GM18909 (cell line): ENCODE results near the gene IRF1.
A peak's percentile ranks its signal among the peaks of the same experiment; 100 is the strongest.
"Not testable (repeated sequence)": the region's sequence is repeated elsewhere in the genome, so short reads cannot be mapped to it uniquely, and the experiment has no call there.

Experiments
- ATAC-seq: cut with Tn5 transposase; IDR thresholded peaks from one replicate; pipeline ENCODE4 v1.9.1; 2021; ENCODE audit warnings: mild to moderate bottlenecking; ENCODE audit not compliant: unreplicated experiment, poor library complexity

IRF1 gene

GRCh38 chr5:132487841-132488555 is 2.6 kb downstream of the IRF1 start:
- ATAC-seq, result no peak

GRCh38 chr5:132487095-132487428 is 3.5 kb downstream of the IRF1 start:
- ATAC-seq, result no peak

DNA sequence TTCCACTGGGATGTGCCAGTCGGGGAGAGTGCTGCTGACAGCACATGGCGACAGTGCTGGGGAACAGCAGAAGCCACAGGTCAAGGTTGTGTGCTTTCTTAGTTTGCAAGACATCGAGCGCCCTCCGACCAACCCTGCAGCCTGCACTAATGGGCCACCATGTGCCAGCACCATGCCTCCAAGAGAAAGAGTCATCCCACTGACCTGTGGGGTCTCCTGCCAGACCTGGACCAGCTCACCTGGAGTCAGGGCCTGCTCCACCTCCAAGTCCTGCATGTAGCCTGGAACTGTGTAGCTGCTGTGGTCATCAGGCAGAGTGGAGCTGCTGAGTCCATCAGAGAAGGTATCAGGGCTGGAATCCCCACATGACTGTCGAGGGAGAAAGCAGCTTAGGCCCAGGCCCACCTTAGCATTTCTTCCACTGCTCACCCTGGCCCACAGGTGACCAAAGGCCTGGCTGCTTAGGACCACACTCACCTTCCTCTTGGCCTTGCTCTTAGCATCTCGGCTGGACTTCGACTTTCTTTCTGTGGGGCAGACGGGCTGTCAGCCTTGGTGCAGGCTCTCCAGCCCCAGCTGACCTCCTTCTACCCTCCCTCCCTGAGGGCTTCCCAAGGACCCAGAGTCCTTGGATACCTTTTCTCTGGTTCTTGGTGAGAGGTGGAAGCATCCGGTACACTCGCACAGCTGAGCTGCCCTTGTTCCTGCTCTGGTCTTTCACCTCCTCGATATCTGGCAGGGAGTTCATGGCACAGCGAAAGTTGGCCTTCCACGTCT is 4.1 kb downstream of the IRF1 start:
- ATAC-seq, result no peak

GRCh38 chr5:132485641-132486317 is 4.8 kb downstream of the IRF1 start:
- ATAC-seq, result no peak

DNA sequence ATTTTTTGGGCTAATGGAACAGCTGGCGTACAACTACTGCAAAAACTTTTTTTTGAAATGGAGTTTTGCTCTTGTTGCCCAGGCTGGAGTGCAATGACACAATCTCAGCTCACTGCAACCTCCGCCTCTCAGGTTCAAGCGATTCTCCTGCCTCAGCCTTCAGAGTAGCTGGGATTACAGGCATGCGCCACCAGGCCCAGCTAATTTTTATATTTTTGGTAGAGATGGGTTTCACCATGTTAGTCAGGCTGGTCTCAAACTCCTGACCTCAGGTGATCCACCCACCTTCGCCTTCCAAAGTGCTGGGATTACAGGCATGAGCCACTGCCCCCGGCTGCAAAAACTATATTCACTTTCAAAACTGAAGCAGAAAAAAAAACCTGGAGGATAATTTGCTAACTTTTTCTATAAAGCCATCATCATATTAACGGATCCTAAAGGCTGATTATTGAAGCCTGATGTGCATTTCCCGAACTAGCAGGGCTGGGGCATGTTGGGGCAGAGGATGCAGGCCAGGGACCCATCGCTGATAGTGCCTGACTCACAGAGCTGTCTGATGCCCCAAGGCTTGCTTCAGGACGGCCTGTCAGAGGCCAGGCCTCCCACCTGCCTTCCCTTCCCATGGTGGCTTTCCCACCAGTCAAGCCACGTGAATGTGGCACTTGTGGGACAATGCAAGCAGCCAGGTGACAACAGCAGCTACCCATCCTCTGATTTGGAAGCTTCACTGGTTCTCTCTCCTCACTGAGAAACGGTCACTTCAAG is 5.5 kb downstream of the IRF1 start:
- not testable (repeated sequence) for ATAC-seq

DNA sequence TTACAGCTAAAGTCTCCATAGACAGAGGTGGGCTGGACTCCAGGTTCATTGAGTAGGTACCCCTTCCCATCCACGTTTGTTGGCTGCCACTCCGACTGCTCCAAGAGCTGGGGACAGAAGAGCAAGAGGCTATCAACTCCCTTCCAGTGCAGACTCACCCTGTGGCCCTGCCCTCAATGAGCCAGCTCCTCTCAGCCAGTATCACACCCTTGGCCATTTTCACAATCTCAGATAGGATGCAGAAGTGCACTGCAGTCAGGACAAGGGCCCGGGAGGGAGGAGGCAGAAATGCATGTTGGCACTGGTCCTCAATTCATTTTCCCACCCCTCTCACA is 6.2 kb downstream of the IRF1 start:
- no peak for ATAC-seq

GRCh38 chr5:132483661-132484390 is 6.7 kb downstream of the IRF1 start:
- ATAC-seq, result no peak

DNA sequence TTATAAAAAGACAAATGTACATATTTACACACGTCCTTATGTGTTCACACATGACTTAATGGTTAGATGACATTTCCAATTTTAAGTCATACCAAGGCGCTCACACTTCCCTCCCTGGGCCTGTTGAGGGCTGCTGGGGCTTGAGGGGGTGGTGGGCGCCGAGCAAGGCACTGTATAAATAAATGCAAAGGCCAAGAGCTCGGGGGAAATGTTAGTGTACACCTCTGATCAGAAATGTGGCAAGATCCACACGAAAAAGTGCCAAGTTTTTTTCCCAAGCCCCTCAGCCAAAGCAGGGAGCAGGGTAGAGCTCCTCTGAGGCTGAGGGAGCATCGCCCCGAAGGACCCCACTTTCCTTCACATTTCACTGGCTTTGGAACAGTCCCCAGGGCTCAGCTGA is 7.5 kb downstream of the IRF1 start:
- no peak for ATAC-seq

DNA sequence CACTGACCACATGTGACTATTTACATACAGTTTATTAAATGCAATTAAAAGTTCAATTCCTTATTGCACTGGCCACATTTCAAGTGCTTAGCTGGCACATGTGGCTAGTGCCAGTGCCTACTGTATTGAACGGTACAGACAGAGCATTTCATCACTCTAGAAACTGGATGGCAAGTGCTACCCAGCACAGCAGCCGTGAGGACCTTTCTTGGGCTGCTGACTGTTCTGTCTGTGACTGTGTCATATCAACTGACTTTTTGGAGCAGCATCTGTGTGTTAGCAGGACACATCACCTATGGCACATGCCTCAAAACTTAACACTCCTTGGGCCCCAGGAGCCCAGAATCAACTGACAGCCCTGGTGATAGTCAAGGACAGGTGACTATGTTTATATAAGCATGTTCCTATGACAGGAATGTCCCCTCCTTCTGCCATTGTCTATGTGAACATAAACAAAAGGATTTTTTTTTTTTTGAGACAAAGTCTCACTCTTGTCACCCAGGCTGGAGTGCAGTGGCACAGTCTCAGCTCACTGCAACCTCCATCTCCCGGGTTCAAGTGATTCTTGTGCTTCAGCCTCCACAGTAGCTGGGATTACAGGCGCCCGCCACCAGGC is 8.9 kb downstream of the IRF1 start:
- ATAC-seq, result no peak

DNA sequence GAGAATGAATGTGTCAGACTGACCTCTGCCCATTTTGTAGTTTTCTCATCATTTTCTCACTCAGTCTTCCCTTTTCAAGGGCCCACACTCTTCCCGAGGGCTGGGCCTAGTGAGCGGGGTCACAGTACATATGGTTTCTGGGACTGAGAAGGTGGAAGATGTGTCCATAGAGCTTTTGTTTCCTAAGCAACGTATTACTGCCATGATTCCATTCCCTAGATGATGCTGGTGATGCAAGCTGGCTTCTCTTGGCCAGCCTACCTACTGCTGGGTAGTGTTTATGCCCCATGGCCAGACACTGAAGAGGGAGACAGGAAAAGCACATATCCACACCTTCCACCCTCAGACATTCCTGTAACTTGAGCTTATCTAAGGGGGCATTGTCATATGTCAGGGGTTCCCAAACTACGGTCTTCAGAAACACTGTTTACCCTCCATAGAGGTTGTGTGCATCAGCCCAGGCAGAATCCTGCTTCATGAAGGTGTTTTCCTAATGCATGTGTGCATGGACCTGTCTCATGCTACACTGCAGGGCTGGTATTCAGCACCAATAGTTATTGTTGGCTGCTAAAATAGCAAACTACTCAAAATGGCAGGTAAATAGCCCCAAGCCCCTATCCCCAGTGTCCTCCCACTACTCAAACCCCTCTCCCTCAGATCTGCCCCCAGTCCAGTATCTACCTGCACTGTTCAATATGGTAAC is 9.5 kb downstream of the IRF1 start:
- ATAC-seq, result no peak

GRCh38 chr5:132480546-132480892 is 10.1 kb downstream of the IRF1 start:
- ATAC-seq, result no peak

DNA sequence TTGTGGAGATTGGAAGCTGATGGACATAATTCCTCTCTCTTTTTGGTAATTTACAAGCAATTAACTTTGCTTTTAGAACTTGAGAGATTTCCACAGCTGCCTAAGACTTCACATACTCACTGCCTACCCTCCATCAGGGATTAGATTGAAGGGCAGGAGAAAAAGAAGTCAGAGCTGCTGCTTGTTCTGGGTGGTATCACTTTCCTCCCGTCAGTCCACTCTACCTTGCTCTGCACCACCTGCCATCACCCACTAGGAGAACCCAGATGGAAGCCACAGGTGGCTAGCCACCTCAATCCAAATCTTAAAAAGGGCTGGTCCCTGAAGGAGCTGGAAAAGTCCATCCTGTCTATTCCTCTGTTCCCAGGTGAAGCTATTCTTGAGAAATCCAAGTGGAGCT is 10.5 kb downstream of the IRF1 start:
- ATAC-seq, result no peak

GRCh38 chr5:132479111-132479951 is 11.2 kb downstream of the IRF1 start:
- peak; percentile 47 for ATAC-seq

DNA sequence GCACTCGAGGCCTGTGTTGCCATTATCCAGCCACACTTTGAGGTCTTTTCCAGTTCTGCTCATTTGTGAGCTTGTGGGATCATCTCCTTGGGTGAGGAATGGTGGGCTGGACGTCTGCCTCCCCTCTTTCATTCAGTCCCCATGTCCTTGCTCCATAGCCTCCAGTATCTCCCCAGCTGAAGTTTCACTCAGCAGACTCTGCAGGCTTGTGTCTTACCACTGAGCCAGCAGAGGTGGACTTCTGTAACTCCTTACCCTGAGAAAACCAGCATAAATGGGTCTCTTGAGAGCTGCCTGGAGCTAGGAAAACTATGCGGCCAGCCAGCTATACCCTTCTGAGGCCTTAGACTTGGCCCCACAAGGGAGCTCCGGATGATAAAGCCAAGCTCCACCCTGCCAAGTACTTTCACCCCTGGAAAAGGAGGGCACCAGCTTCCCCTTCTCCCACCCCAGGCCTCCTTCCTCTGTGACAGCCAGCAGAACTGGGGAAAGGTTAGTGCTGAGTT is 12.2 kb downstream of the IRF1 start:
- no peak for ATAC-seq

GRCh38 chr5:132477784-132478365 is 12.7 kb downstream of the IRF1 start:
- ATAC-seq, result no peak

DNA sequence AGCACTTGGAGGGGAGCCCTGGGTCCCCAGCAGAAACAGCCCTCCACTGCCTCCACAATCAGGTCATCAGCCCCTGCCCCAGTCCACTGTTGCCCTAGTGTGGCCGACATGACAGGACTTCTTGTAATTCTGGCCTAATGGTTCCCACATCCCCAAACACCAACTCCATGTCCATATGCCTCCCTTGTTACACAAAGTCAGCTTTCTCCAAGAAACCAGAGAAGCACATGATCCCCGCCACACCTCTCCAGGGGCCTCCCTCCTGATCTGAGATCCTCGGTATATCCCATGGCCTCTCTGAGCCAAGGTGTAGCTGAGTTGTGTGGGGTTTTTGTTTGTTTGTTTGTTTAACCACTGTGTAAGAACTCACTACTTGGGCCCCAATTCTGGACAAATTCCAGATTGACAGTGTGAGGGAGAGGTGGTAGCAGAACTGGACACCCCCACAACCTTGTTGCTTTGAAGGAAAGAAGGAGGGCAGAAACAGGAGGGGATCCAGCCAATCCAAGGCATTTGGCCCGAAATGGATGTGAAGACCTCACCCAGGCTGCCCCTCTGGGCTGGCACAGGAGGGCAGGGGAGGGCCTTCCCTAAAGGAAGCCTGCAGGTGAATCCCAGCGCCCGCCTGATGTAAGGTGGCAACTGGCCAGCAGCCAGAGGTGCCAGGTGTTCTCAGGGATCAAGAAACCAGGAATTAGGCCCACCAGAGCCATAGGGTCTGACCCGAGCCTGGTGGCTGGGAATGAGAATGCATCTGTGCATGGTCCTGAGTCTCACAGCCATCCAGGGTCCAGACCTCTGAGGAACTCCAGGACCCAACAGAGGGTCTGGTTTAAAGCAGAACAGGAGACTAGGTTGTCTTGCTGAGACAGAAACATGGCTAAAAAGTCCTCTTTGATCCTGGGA is 13.4 kb downstream of the IRF1 start:
- ATAC-seq, result no peak
